ENCODE results near the gene TMEM87A.
"Not testable (repeated sequence)": the region's sequence is repeated elsewhere in the genome, so short reads cannot be mapped to it uniquely, and the experiment has no call there.

The TMEM87A gene

GRCh38 chr15:42272939-42273899 lies at the start of gene TMEM87A, which contains the start of gene GANC:
Gene TMEM87A, minus strand, starts transcription at chr15:42273433. Its CDS starts 35 bp downstream, at chr15:42273398.
Gene GANC, plus strand, starts transcription at chr15:42273201. Its CDS starts 1,281 bp downstream, at chr15:42274482.
- DNase-seq = peak; percentile 90

GRCh38 chr15:42319206-42319605 lies 46.0 kb upstream of the TMEM87A start:
- no peak for DNase-seq

- not testable (repeated sequence) for DNase-seq
Observed at GRCh38 chr15:42316282-42316805, 43.1 kb upstream of the TMEM87A start.

GRCh38 chr15:42315521-42315920 lies 42.3 kb upstream of the TMEM87A start:
- no peak for DNase-seq

- no peak for DNase-seq
Observed at GRCh38 chr15:42314818-42315217, 41.6 kb upstream of the TMEM87A start.

GRCh38 chr15:42313463-42313862 lies 40.2 kb upstream of the TMEM87A start:
- DNase-seq = no peak

GRCh38 chr15:42306681-42307080 lies 33.4 kb upstream of the TMEM87A start:
- DNase-seq = no peak

GRCh38 chr15:42301004-42301403 lies 27.8 kb upstream of the TMEM87A start:
- not testable (repeated sequence) for DNase-seq

- DNase-seq = no peak
Observed at GRCh38 chr15:42289166-42289565, 15.9 kb upstream of the TMEM87A start.

GRCh38 chr15:42287931-42288330 lies 14.7 kb upstream of the TMEM87A start:
- no peak for DNase-seq

- DNase-seq = no peak
Observed at GRCh38 chr15:42286445-42287029, 13.3 kb upstream of the TMEM87A start.

- no peak for DNase-seq
Observed at GRCh38 chr15:42285034-42285433, 11.8 kb upstream of the TMEM87A start.

- DNase-seq = no peak
Observed at GRCh38 chr15:42284551-42284950, 11.3 kb upstream of the TMEM87A start.

- no peak for DNase-seq
Observed at GRCh38 chr15:42283671-42284070, 10.4 kb upstream of the TMEM87A start.

GRCh38 chr15:42282926-42283325 lies 9.7 kb upstream of the TMEM87A start:
- DNase-seq = no peak

- DNase-seq = no peak
Observed at GRCh38 chr15:42282344-42282743, 9.1 kb upstream of the TMEM87A start.

- no peak for DNase-seq
Observed at GRCh38 chr15:42279234-42279723, 6.0 kb upstream of the TMEM87A start.

GRCh38 chr15:42276762-42277161 lies 3.5 kb upstream of the TMEM87A start:
- no peak for DNase-seq

- no peak for DNase-seq
Observed at GRCh38 chr15:42275780-42276391, 2.7 kb upstream of the TMEM87A start.

- no peak for DNase-seq
Observed at GRCh38 chr15:42274702-42274989, 1.4 kb upstream of the TMEM87A start.

- DNase-seq = peak; percentile 65
Observed at GRCh38 chr15:42273900-42274701, 868 bp upstream of the TMEM87A start.

GRCh38 chr15:42270996-42271395 lies 2.2 kb downstream of the TMEM87A start:
- DNase-seq = no peak

GRCh38 chr15:42270551-42270950 lies 2.7 kb downstream of the TMEM87A start:
- DNase-seq = no peak

Measured in activated CD4-positive, CD25-positive, alpha-beta regulatory T cell treated with anti-CD3 and anti-CD28 coated beads, Interleukin-2, amount 50 U/mL, for 72 hours (primary cell).